ENCODE measurements around the gene BANK1.

- TF ChIP-seq CTCF (IDR thresholded peaks at IDR 0.05; ENCODE audit: low read depth, low read length) (no peak), MAX (IDR thresholded peaks at IDR 0.05; ENCODE audit: low read depth, low read length) (no peak)
Observed at GRCh38 chr4:101793397-101793796, 2.9 kb downstream of the BANK1 start.
